ENCODE measurements around the gene PRSS1.

PRSS1 gene

GRCh38 chr7:142796501-142797390 lies 47.5 kb downstream of the PRSS1 start:
- DNase-seq, result no peak

- no peak for DNase-seq
These were observed 48.4 kb downstream of the PRSS1 start for GRCh38 chr7:142797391-142798377.

GRCh38 chr7:142798451-142799436 lies 49.5 kb downstream of the PRSS1 start:
- no peak for DNase-seq

- no peak for DNase-seq
These were observed 50.2 kb downstream of the PRSS1 start for GRCh38 chr7:142799437-142799835.

- DNase-seq, result no peak
These were observed 50.8 kb downstream of the PRSS1 start for GRCh38 chr7:142800088-142800487.

GRCh38 chr7:142800699-142801260 lies 51.5 kb downstream of the PRSS1 start:
- no peak for DNase-seq

GRCh38 chr7:142801601-142802295 lies 52.5 kb downstream of the PRSS1 start:
- DNase-seq, result no peak

- no peak for DNase-seq
These were observed 53.0 kb downstream of the PRSS1 start for GRCh38 chr7:142802301-142802700.

All from NCI-H1436 (cell line).